Loucy (cell line): ENCODE results near the gene CDH4.

ENCODE experiments used
- CTCF ChIP-seq: fragments of 200-600 bp; sonication (generic); conservative IDR thresholded peaks from 2 replicates; pipeline ENCODE4 v1.5.1; 2014; ENCODE audit warnings: mild to moderate bottlenecking, antibody characterized with exemption, low read length
- EZH2phosphoT487 ChIP-seq: fragments of 200-600 bp; IDR thresholded peaks from 2 replicates; pipeline ENCODE4 v1.6.1; 2018; ENCODE audit warnings: antibody characterized with exemption, mild to moderate bottlenecking, moderate library complexity, borderline replicate concordance

- TF ChIP-seq CTCF = no peak
- TF ChIP-seq EZH2phosphoT487 = no peak
These were observed 52.7 kb downstream of the CDH4 start for GRCh38 chr20:61304750-61305149.
